ENCODE measurements around the gene ACSF3. TPM values are rescaled to one million over a fixed set of nuclear protein-coding genes. Genes with fewer than 3 reads are reported as not detected.

Gene ACSF3
- total and polyA plus RNA-seq, 2 of the 4 experiments (the other 2 are of a cell fraction) = 9.5 to 14.2 TPM

DNA sequence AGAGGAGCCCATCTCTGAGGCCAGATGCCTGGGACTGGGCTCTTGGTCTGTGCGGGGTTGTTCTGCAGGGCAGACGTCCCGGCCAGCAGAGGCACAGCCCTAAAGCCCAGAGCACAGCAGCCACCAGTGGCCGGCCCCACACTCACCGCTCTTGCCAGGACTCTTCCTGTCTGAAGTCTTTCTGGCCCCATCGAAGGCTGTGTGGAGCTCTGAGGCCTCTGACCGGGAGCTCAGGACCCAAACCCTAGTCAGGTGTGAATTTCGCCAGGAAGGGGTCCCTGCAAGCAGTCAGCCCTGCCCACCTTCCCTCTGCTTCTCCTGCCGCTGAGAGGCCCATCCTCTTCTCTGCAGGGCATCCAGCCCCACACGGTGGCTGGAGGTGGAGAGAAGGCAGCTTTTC, 10.7 kb downstream of the ACSF3 start:
- no peak overlapping the region for H3K27ac ChIP-seq (ENCODE audit: insufficient read depth, low read length)
- no peak overlapping the region for H3K4me2 ChIP-seq (ENCODE audit: low read depth, low read length)

More for the DNA sequence above, 10.7 kb downstream of the ACSF3 start:
- no peak overlapping the region for H3K9ac ChIP-seq (ENCODE audit: low read depth, low read length)
- no peaks in the 10 kb centered on the region for H3K27me3 ChIP-seq (ENCODE audit: control insufficient read depth, insufficient read depth, low read length)
- H3K14ac ChIP-seq (replicated peaks; ENCODE audit: low read depth, low read length) = no peak overlapping the region
- H2BK5ac ChIP-seq (ENCODE audit: low read depth, low read length, poor library complexity, severe bottlenecking) = no peak overlapping the region
- H2AK5ac ChIP-seq (ENCODE audit: low read depth, low read length) = no peak overlapping the region
- ChIA-PET CTCF (no interaction called here), POLR2A (ENCODE audit: unreplicated experiment) (no interaction called here)
- no peak overlapping the region for H4K8ac ChIP-seq (ENCODE audit: low read depth in 2 of 2, low read length in 2 of 2)
- H3K18ac ChIP-seq (ENCODE audit: low read depth, low read length) = no peak overlapping the region
- no peak overlapping the region for H3K4ac ChIP-seq (ENCODE audit: low read depth, low read length)
- in situ Hi-C loops (cut with MboI; ENCODE audit: low sequenced_read_pairs) = no loop called here
- peaks cover 0 to 3% of the 10 kb centered on the region in 2 experiments; a peak in 3 of 4 replicates for H3K79me1 ChIP-seq (ENCODE audit: low read depth in 1 of 2, low read length in 2 of 2)
- H2BK15ac ChIP-seq (ENCODE audit: low read depth, low read length) = no peak overlapping the region
- peaks cover 7% of the 10 kb centered on the region for H4K20me1 ChIP-seq (ENCODE audit: insufficient read depth, low read length)
- H2AFZ ChIP-seq (replicated peaks; ENCODE audit: low read length, poor library complexity) = no peak overlapping the region
- no TSS peak for BruUV-seq (replicated peaks)
- H4K91ac ChIP-seq (ENCODE audit: insufficient read depth, low read depth, low read length) = no peak overlapping the region
- H3K9me1 ChIP-seq (ENCODE audit: insufficient read depth, low read length) = no peaks in the 10 kb centered on the region
- dilution Hi-C loops (cut with HindIII; ENCODE audit: low sequenced_read_pairs, unreplicated experiment) = no loop called here
- H3K4me3 ChIP-seq (ENCODE audit: insufficient read depth, low read depth, low read length) = no peak overlapping the region
- no CpG with 5 or more reads among the region's 10 CpGs for WGBS, 2 experiments (ENCODE audit: extremely low coverage in 2 of 2, insufficient read length in 1 of 2)
- DNase-seq (no peak), ATAC-seq (ENCODE audit: low read depth) (no peak)
- H3K56ac ChIP-seq (ENCODE audit: extremely low read depth, insufficient read depth, low read length) = no peak overlapping the region
- no peak overlapping the region for H2BK20ac ChIP-seq (ENCODE audit: low read depth, low read length)
- H2BK120ac ChIP-seq (ENCODE audit: low read depth, low read length) = no peak overlapping the region
- H3K9me3 ChIP-seq (ENCODE audit: control insufficient read depth, insufficient read depth, low read length) = no peaks in the 10 kb centered on the region
- TF ChIP-seq BHLHE40 (IDR thresholded peaks at IDR 0.05; ENCODE audit: low read depth, low read length) (no peak), RFX5 (IDR thresholded peaks at IDR 0.05; ENCODE audit: low read depth, low read length) (no peak)
- TF ChIP-seq, protein P1, sequence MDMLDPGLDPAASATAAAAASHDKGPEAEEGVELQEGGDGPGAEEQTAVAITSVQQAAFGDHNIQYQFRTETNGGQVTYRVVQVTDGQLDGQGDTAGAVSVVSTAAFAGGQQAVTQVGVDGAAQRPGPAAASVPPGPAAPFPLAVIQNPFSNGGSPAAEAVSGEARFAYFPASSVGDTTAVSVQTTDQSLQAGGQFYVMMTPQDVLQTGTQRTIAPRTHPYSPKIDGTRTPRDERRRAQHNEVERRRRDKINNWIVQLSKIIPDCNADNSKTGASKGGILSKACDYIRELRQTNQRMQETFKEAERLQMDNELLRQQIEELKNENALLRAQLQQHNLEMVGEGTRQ (IDR thresholded peaks at IDR 0.05; ENCODE audit: low read depth, low read length) = no peak
- intact Hi-C loops (cut with micrococcal nuclease) = no loop called here
- H2AK9ac ChIP-seq (replicated peaks; ENCODE audit: low read depth, low read length, poor library complexity) = no peak overlapping the region
- no peak overlapping the region for H4K5ac ChIP-seq (ENCODE audit: low read depth, low read length)
- H3K23ac ChIP-seq (ENCODE audit: low read depth, low read length) = no peak overlapping the region
- no peaks in the 10 kb centered on the region for H3K4me1 ChIP-seq (ENCODE audit: control insufficient read depth, insufficient read depth, low read length)
- peaks cover 60% of the 10 kb centered on the region for H3K36me3 ChIP-seq (ENCODE audit: control insufficient read depth, insufficient read depth, low read length)
